Lower leg skin (tissue), 3 donors: ENCODE results near the gene ZNF263.

ENCODE experiments used
- CTCF ChIP-seq, 3 donors: fragments of 450-650 bp; IDR thresholded peaks; one replicate each; pipeline ENCODE4 v1.5.1; 2016; ENCODE audit warnings: antibody characterized with exemption in 3 of 3, mild to moderate bottlenecking in 3 of 3, moderate library complexity in 2 of 3
- POLR2A ChIP-seq, 2 donors: fragments of 450-650 bp; IDR thresholded peaks; one replicate each; pipeline ENCODE4 v1.6.1; 2016 to 2017; ENCODE audit warnings: antibody characterized with exemption in 2 of 2, mild to moderate bottlenecking in 1 of 2, moderate library complexity in 1 of 2

GRCh38 chr16:3317315-3317999 is 34.2 kb downstream of the ZNF263 start:
- TF ChIP-seq CTCF (IDR thresholded peaks at IDR 0.05), result no peak
- no peak for TF ChIP-seq POLR2A (IDR thresholded peaks at IDR 0.05)
